ENCODE measurements around the gene MCRS1.

MCRS1 gene

DNA sequence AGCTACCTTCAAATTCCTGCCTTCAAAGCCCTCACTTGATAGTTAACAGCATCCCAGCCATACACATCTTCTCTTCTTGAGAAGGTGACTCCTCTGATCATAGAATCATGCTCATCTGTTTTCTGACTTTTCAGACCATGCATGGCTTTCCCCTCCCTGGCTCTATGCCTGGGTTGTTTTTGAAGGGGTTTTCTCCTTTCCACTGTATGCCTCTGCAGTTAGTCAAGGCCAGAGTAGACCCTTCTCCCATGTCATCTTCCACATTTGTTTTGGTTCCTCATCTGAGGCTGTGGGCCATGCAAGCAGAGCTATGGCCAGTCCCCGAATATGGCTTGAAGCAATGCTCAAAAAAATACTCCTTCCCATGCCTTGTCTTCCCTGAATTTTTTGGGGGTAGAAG, 14.3 kb upstream of the MCRS1 start:
- DNase-seq (ENCODE audit: low read depth in 2 of 2) = no peak

GRCh38 chr12:49580572-49581535, 12.9 kb upstream of the MCRS1 start:
- peak; percentile 28 for DNase-seq (ENCODE audit: low read depth in 2 of 2)

DNA sequence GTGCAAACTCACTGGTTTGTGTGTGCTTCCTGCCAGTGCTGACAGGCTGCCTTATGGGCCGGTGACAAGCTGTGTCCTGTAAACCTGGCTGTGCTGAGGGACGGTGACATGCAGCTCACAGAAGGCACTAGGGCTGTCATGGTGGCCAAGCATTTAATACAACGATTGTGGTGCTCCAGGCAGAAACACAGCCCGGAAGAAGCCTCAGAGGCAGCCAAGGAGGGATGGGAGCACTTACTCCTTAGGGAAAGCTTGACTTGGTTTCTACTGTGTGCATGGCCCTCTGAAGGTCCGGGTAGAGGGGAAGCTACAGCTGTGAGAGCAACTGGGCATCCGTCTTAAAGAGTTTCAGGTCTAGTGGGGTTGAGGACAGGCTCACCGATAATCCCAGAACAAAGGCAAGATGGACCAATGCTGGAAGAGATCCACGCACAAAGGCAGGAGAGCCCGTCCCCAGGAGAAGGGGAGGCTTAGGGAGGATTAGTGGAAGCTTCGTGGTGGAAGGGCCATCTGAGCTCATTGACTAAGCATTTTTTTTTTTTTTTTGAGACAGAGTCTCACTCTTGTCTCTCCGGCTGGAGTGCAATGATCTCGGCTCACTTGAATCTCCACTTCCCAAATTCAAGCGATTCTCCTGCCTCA, 10.7 kb upstream of the MCRS1 start:
- no peak for DNase-seq (ENCODE audit: low read depth in 2 of 2)

DNA sequence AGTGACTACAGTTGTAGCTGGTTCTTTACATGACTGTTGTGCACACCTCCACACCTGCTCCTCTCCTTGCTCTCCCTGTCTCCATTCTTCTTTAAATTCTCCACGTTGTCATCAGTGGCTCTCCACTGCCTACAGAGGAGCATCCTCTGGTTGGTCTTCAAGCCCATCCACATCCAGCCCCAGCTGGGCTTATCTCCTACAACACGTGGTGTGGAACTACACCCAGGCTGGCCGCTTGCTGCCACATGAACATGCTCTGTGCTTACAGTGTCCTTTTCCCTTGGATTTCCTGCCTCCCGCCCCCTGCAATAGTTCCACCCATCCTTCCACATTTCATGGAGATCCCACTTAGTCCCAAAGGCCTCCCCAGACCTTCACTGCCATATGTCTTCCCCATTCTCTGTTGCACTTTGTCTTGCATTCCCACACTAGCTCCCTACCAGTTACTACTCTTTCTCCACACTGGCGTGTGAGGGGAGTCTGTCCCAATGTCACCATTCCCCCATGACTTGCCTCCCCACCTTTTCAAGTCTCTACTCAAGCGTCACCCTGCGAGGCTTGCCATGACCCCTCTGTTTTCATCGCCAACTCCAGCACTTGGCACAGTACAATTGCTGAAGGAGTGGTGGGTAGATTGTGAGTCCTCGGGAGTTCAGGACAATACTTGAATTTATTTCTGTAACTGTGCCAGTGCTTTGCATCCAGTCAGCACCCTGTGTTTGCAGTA, 9.8 kb upstream of the MCRS1 start:
- DNase-seq (ENCODE audit: low read depth in 2 of 2) = no peak

GRCh38 chr12:49568442-49569162, 660 bp upstream of the MCRS1 start:
- DNase-seq (ENCODE audit: low read depth in 2 of 2) = no peak

DNA sequence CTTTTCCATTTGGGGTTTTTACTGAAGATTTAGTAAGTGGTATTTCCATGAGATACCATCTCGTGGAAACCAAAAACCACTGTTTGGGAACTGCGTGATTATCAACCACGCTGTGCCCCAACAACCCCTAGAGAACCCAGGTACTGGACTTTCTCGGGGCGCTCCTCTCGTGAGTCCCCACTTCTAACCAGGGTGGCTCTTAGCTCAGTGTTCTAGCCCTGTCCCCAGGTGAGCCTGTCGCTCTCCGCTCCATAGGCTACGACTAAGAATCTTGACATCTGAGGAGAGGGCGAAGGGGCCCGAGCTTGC, 686 bp downstream of the MCRS1 start:
- DNase-seq (ENCODE audit: low read depth in 2 of 2) = no peak

- no peak for DNase-seq (ENCODE audit: low read depth in 2 of 2)
Measured at GRCh38 chr12:49566361-49566760, 1.6 kb downstream of the MCRS1 start.

- no peak for DNase-seq (ENCODE audit: low read depth in 2 of 2)
Measured at GRCh38 chr12:49565406-49566265, 2.3 kb downstream of the MCRS1 start.

DNA sequence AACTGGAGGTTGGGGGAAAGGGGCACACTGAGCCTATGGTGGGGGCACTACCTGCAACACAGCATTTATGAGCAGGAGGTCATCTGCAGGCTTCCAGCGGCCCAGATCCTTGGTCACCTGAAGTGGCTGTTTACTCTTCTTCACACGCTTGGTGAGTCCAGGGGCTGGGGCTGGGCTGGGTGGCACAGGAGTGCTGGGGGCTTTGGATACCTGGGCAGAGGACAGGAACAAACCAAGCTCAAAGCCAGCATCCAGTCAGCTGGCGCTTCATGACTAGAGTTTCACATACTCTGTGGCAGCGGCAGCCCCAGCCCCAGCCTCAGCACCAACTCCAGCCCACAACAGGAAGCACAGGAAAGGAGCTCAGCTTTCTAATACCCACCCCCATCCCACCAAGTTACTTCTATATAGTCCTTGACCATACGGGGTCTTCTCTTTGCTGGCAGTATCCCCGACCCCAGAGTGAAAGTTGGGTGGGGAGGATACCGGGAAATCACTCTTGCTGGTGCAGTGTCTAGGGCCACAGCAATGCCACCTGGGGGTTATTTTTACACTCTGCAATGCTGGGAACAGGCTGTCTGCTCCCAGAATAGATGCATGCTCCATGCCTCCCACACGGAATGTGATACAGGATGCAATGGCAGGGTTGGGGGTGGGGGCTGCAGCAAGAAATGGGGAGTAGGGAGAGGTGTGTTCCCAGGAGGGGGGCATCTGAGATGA, 3.1 kb downstream of the MCRS1 start:
- DNase-seq (ENCODE audit: low read depth in 2 of 2) = no peak

GRCh38 chr12:49563951-49564685, 3.8 kb downstream of the MCRS1 start:
- no peak for DNase-seq (ENCODE audit: low read depth in 2 of 2)

DNA sequence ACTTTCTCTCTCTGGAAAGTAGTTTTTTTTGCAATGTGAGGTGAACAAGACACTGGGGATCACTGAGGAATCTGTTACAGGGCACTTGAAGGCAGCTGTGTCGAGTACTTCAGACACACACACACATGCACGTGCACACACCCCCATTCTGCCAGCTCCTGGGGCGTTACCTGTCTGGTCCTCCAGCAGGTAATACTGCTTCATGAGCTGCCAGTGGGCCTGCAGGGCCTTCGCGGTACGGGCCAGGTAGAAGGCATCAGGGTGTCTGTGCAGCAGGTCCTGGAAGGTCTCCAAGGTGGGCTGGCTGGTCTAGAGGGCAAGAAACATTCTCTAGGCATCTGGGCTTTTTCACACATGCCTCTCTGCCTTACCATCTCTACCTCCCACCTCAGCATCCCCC, 5.1 kb downstream of the MCRS1 start:
- DNase-seq (ENCODE audit: low read depth in 2 of 2) = no peak

DNA sequence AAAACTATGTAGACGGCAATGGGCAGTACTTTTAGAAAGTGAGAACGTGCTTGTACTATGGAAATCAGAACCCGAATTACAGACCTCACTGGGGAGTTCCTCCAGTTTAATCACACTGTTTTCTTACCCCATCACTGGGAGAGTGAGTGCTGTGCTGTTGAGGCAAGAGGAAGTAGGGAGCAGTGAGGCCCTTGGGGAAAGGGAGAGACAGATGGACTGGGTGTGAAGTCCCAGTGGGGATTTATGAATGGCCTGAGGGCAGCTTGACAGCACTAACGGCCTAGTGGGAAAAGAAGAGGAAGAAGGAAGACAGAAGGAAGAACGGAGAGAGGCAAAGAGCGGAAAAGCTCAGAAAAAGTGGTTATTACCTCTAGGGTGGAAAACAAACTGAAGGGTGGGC, 5.7 kb downstream of the MCRS1 start:
- no peak for DNase-seq (ENCODE audit: low read depth in 2 of 2)

DNA sequence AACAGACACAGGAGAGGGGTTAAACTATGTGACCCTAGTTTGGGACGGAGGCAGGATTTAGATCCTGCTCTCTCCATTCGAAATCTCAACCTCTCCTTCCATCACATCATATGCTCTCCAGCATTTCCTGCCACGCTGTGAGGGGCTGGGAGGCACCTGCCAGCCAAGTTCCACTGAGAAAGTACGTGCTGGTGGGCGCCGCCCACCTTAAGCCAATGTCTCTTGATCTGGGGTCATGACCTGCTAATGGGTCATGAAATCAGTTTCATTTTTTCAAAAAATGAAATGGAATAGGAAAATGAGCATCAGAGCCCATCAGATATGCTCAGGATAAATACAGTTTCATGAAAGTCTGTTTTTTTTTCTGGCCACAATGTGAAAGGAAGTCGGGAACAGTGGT, 7.2 kb downstream of the MCRS1 start:
- no peak for DNase-seq (ENCODE audit: low read depth in 2 of 2)

DNA sequence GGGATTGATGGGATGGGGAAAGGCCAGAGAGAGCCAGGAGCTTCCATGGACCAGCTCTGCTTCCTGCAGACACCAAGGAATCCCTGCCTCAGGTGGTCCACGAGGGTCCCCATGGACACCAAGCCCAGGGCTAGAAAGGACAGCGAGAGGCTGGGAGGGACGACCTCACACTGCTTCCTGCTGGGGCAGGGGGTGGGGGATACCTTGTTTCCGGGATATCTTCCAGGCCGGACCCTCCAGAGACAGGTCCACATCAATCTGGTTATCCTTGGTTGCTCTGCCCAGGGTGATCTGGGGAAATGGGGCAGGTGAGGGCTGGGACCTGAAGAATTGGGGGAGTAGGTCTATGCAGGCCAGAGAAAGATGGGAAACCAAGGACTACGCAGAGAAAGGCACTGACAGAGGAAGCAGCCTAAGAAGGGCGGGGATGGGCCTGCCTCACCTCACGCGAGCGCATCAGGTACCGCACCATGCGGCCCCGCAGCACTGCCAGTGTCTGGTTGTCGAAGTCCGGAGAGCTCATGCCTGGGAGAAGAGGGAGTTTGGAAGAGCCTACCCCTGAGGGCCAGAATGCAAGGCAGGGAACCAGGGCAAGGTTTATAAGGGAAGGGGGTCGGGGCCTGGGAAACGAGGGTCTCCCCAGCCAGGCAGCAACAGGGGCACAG, 8.8 kb downstream of the MCRS1 start:
- DNase-seq (ENCODE audit: low read depth in 2 of 2) = no peak

DNA sequence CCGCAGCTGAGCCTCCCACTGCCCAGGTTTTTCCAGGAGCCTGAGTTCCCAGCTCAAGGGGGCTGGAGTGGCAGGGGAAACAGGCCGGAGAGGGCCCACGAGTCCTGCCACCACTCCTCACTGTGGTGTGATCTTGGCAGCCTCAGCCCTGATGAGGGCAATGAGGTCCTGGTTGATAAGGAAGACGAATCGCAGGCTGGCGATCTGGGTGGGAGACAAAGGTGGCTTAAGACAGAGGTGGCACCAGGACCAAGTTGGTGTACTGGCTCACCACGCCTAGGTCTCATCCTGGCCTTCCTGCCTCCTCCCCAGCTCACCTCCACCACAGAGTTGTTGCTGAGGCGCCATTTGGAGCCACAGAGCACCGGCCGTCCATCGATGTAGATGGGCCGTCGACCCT, 9.4 kb downstream of the MCRS1 start:
- DNase-seq (ENCODE audit: low read depth in 2 of 2) = no peak

- DNase-seq (ENCODE audit: low read depth in 2 of 2) = no peak
Measured at GRCh38 chr12:49557917-49558215, 10.1 kb downstream of the MCRS1 start.

DNA sequence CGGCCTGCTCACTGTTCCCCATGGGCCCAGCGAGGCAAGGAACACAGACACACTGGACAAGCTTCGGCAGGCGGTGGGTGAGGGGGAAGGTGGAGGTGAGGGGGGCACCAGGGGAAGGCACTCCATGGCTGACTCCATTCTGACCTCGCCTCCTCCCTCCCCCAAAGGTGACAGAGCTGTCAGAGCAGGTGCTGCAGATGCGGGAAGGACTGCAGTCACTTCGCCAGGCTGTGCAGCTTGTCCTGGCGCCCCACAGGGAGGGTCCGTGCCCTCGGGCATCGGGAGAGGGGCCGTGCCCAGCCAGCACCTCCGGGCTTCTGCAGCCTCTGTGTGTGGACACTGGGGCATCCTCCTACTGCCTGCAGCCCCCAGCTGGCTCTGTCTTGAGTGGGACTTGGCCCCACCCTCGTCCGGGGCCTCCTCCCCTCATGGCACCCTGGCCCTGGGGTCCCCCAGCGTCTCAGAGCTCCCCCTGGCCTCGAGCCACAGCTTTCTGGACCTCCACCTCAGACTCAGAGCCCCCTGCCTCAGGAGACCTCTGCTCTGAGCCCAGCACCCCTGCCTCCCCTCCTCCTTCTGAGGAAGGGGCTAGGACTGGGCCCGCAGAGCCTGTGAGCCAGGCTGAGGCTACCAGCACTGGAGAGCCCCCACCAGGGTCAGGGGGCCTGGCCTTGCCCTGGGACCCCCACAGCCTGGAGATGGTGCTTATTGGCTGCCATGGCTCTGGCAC, 10.6 kb downstream of the MCRS1 start:
- no peak for DNase-seq (ENCODE audit: low read depth in 2 of 2)

- no peak for DNase-seq (ENCODE audit: low read depth in 2 of 2)
Measured at GRCh38 chr12:49556391-49557186, 11.4 kb downstream of the MCRS1 start.
